WI38 (cell line): ENCODE data around the gene BICDL2.

Source experiments
- H3K4me3 ChIP-seq: 2 replicates; pipeline ENCODE4 v1.5.1; 2011; ENCODE audit warnings: low read depth, mild to moderate bottlenecking, control low read depth, low read length
- TF ChIP-seq, protein P1 (sequence below): IDR thresholded peaks from 2 replicates; pipeline ENCODE4 v1.5.1; 2012; ENCODE audit warnings: low read depth, mild to moderate bottlenecking, control low read depth, low read length

Gene BICDL2

DNA sequence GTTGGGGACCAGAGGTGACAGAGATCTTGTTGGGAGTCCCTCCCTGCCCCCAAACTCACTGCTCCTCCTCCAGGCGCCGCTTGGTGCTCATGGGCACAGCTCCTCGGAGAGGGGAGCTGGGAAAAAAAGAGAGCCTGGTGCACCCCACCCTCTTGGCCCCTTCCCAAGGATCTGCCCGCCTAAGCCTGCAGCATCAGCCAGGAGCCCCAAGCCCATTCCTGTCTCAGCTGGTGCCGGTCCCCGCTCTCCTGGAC lies 13.4 kb downstream of the BICDL2 start:
- TF ChIP-seq, protein P1, sequence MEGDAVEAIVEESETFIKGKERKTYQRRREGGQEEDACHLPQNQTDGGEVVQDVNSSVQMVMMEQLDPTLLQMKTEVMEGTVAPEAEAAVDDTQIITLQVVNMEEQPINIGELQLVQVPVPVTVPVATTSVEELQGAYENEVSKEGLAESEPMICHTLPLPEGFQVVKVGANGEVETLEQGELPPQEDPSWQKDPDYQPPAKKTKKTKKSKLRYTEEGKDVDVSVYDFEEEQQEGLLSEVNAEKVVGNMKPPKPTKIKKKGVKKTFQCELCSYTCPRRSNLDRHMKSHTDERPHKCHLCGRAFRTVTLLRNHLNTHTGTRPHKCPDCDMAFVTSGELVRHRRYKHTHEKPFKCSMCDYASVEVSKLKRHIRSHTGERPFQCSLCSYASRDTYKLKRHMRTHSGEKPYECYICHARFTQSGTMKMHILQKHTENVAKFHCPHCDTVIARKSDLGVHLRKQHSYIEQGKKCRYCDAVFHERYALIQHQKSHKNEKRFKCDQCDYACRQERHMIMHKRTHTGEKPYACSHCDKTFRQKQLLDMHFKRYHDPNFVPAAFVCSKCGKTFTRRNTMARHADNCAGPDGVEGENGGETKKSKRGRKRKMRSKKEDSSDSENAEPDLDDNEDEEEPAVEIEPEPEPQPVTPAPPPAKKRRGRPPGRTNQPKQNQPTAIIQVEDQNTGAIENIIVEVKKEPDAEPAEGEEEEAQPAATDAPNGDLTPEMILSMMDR, result no peak
- peak overlapping the region; percentile 93 for H3K4me3 ChIP-seq

DNA sequence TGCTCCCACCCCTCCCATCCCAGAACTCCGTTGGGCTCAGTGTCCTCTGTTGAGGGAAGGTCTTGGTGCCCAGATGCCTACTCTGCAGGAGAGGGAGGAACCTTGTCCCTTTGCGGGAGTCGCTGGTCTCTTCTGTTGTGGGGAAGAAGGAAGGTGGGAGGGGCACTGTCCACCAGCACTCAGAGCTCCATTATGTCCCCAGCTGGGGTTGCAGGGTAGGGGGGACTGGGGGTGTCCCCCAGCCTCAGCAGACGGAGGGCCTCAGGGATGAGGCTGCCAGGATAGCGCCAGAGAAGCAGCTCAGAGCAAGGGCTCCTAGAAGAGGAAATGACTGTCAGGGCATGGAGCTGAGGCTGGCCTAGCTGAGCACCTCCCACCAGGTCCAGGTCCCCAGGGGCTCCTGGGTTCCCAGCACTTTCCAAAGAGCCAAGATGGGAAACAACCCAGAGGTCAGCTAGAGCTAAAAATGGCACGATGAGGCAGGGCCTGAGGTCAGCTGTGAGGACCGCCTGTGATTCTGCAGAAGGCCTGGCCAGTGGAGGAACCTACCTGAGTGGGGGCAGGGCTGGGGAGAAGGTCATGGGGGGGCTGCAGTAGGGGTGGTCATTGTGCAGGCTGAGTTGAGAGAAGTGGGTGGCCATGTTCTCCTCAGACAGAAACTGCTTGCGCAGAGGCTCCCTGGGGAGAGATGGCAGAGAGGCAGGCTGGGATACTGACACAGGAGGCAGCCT lies 13.9 kb downstream of the BICDL2 start:
- TF ChIP-seq, protein P1, result no peak
- H3K4me3 ChIP-seq, result peak overlapping the region; percentile 93

GRCh38 chr16:3022208-3022683 lies 14.5 kb downstream of the BICDL2 start:
- H3K4me3 ChIP-seq, result peak overlapping the region; percentile 93
- TF ChIP-seq, protein P1, result no peak

- TF ChIP-seq, protein P1, result peak; percentile 22; the same call in 1 of the 2 replicates
- H3K4me3 ChIP-seq, result peak overlapping the region; percentile 93
These were observed 15.1 kb downstream of the BICDL2 start for GRCh38 chr16:3021449-3022207.

DNA sequence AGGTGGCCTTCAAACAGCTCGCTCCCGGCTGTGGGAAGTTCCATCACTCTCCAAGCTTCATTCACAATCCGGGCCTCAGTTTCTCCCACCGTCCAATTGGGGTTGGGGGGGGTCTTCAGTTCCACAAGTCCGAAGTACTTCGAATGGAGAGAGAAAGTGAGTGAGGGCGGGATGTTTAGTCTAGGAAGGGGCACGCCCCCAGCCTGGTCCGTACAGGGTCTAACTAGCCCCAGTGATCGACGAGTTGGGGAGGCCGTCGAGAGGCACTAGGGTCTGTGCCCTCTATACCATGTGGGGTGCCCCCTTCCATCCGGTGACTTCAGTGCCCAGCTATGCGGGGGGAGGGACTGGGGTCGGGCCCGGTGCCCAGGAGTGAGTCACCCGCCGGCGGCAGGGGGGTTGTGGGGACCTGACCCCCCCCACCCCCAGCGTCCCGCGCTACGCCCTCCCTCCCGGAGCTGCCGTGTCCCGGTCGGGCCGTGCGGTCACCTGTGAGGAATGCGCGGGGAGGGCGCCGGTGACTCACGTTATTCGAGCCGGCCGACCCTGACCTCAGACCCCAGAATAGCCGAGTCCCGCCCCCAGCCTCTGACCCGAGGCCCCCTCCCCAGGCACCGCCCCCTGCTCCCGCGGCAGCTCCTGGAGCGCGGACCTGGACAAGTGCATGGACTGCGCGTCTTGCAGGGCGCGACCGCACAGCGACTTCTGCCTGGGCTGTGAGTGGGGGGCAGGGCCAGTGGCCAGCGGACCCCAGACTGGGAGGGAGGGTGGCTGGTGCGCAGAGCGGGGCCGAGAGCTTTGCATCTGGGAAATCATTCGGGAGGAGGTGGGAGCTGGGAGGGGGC lies 15.9 kb downstream of the BICDL2 start:
- H3K4me3 ChIP-seq, result peak overlapping the region; percentile 93
- TF ChIP-seq, protein P1, result no peak

- TF ChIP-seq, protein P1, result no peak
- peak within 1 kb of the TSS; percentile 93 for H3K4me3 ChIP-seq
These were observed 16.5 kb downstream of the BICDL2 start, which contains the start of gene TNFRSF12A for GRCh38 chr16:3020247-3020603. TNFRSF12A (plus strand) TSS chr16:3020368; CDS start chr16:3020398, 30 bp downstream.
